NB4 (cell line): ENCODE measurements around the gene PCLO.
"Not testable (repeated sequence)": the region's sequence is repeated elsewhere in the genome, so short reads cannot be mapped to it uniquely, and the experiment has no call there.

Experiments
- DNase-seq: peaks from one replicate; pipeline ENCODE4 v3.0.0; 2010; ENCODE audit warnings: low read depth
- H3K4me3 ChIP-seq: one replicate; pipeline ENCODE4 v1.5.1; 2011; ENCODE audit warnings: mild to moderate bottlenecking, low read depth, low read length, moderate library complexity
- MYC ChIP-seq: IDR thresholded peaks from 2 replicates; pipeline ENCODE4 v1.6.1; 2011; ENCODE audit warnings: low read depth, low read length
- POLR2A ChIP-seq: IDR thresholded peaks from 2 replicates; pipeline ENCODE4 v1.6.1; 2011; ENCODE audit warnings: mild to moderate bottlenecking; ENCODE audit not compliant: insufficient read length; ENCODE audit errors: extremely low read depth
- TF ChIP-seq, protein P1 (sequence below): IDR thresholded peaks from one replicate; pipeline ENCODE4 v1.5.1; 2012; ENCODE audit warnings: low read depth, low read length
- TF ChIP-seq, protein P2 (sequence below): IDR thresholded peaks from 2 replicates; pipeline ENCODE4 v1.6.1; 2011; ENCODE audit warnings: low read depth, low read length

Gene PCLO

DNA sequence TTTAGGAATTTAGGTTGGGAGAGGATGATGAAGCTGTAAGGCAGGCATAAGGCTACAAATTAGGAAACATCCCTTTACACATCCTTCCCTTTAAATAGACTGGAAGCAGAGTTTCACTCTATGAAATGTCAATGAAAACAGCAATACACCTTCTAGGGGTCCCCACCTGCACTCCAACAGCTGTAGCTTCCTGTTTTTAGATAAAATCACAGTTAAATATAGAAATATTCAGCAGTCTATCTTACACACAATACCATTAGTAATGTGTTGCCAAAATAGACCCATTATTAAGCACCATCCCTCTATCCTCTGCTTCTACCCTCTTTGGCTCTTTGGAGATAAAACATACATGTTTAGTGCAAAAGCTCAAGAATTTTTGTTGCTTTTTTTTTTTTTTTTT, 237.4 kb downstream of the PCLO start:
- no peak overlapping the region for H3K4me3 ChIP-seq
- no peak for DNase-seq
- no peak for TF ChIP-seq POLR2A
- TF ChIP-seq, protein P1, sequence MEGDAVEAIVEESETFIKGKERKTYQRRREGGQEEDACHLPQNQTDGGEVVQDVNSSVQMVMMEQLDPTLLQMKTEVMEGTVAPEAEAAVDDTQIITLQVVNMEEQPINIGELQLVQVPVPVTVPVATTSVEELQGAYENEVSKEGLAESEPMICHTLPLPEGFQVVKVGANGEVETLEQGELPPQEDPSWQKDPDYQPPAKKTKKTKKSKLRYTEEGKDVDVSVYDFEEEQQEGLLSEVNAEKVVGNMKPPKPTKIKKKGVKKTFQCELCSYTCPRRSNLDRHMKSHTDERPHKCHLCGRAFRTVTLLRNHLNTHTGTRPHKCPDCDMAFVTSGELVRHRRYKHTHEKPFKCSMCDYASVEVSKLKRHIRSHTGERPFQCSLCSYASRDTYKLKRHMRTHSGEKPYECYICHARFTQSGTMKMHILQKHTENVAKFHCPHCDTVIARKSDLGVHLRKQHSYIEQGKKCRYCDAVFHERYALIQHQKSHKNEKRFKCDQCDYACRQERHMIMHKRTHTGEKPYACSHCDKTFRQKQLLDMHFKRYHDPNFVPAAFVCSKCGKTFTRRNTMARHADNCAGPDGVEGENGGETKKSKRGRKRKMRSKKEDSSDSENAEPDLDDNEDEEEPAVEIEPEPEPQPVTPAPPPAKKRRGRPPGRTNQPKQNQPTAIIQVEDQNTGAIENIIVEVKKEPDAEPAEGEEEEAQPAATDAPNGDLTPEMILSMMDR, result no peak
- TF ChIP-seq MYC, result no peak
- TF ChIP-seq, protein P2, sequence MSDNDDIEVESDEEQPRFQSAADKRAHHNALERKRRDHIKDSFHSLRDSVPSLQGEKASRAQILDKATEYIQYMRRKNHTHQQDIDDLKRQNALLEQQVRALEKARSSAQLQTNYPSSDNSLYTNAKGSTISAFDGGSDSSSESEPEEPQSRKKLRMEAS, result no peak

DNA sequence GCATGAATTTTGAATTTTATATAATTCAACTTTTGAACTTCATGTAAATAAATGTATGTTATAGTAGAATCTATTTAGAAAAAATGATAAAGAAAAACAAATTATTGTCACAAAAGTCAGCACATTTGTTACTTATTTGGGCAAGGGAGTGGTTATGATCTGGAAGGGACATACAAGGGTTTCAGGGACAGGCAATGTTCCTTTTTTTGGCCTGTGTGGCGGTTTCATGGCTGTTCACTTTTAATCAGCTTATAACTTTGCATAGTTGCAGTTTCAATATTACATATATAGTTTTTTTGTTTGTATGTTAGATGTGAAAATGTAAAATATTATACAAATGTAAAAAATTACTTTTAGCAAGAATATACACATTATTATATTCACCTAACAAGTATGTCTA, 256.2 kb downstream of the PCLO start:
- no peak for DNase-seq
- H3K4me3 ChIP-seq, result no peak overlapping the region
- TF ChIP-seq POLR2A, result no peak
- TF ChIP-seq MYC, result no peak
- TF ChIP-seq, protein P2, result no peak
- TF ChIP-seq, protein P1, result no peak

DNA sequence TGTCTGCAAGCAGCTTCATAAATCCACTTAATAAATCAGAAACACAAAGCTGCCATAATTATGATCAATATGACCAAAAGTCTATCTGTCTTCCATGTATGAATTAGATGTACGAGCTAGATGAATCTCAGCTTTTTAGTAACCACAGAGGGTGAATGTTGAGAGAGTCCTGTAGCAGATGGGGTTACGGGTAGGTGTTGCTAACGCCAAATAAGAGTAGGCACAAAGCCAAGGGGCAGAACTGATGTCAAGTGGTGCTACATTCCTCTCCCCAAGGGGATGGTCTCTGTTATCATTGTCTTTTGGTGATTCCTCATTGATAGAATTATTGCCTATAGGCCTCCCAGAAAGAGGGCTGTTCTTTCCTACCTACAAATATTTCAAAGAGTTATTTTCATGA, 257.8 kb downstream of the PCLO start:
- no peak for TF ChIP-seq MYC
- TF ChIP-seq, protein P2, result no peak
- TF ChIP-seq, protein P1, result no peak
- no peak for TF ChIP-seq POLR2A
- no peak for DNase-seq
- H3K4me3 ChIP-seq, result no peak overlapping the region

DNA sequence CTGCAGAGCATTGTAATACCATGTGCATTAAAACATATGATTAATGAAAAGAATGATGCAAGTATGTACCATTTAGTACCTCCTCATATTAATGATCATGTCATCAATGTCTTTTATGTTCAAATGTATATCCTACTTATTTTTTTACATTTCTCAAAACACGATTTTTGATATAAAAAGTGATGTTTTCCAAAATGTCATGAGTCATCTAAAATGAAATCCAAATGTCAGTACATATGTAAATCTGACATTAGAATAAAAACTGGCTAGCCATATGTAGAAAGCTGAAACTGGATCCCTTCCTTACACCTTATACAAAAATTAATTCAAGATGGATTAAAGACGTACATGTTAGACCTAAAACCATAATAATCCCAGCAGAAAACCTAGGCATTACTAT, 261.6 kb downstream of the PCLO start:
- DNase-seq, H3K4me3 ChIP-seq: not testable (repeated sequence)

DNA sequence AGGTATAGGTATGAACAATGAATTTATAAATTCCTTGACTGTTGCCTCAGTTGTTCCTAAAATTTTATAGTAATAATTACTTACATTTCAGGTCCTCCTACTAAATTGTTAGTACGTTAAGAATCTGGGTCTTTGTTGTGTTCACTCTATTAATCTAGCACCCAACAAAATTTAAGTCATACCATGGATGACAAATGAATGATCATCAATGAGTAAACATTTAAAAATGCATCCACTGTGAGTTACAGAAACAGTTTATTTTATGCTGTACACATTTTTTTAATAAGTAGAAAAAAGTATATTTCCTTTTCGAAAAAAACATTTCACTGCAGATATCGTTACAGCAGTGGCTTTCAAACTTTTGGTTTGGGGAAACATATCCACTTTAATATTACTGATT, 265.2 kb downstream of the PCLO start:
- H3K4me3 ChIP-seq, result no peak overlapping the region
- TF ChIP-seq, protein P2, result no peak
- TF ChIP-seq POLR2A, result no peak
- TF ChIP-seq, protein P1, result no peak
- no peak for TF ChIP-seq MYC
- DNase-seq, result no peak

DNA sequence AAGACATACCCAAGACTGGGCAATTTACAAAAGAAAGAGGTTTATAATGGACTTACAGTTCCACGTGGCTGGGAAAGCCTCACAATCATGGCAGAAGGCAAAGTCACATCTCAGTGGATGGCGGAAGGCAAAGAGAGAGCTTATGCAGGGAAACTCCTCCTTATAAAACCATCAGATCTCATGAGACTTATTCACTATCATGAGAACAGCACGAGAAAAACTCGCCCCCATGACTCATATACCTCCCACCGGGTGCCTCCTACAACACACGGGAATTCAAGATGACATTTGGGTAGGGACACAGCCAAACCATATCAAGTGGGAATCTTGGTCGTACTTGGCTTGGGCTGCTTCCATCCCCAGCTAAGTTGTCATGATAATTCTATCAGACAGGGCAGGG, 268.3 kb downstream of the PCLO start:
- DNase-seq, H3K4me3 ChIP-seq: not testable (repeated sequence)

DNA sequence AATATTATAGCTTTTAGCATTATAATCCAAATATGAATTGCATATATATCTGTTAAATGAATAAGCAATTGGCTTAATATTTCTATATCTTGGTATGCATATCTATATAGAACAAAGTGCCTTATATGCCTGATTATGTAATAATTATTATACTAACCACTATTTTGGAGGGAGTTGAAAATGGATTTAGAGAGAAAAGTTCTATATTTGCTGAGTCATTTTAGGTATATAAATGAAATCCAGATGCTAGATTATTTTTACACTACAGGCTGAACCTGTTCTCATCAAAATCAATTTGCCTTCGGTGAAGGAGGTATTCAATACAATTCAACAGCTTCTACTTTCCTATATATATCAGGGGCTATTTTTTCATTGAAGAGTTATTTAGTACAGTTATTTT, 276.4 kb downstream of the PCLO start:
- TF ChIP-seq MYC (no peak), POLR2A (no peak)
- TF ChIP-seq, protein P2, result no peak
- TF ChIP-seq, protein P1, result no peak
- H3K4me3 ChIP-seq, result no peak overlapping the region
- no peak for DNase-seq
